GM12878 (cell line): ENCODE results near the gene SPDYE1. TPM values are rescaled to one million over a fixed set of nuclear protein-coding genes. Genes with fewer than 3 reads are reported as not detected.
A peak's percentile ranks its signal among the peaks of the same experiment; 100 is the strongest.
"Not testable (repeated sequence)": the region's sequence is repeated elsewhere in the genome, so short reads cannot be mapped to it uniquely, and the experiment has no call there.

Source experiments
- ATAC-seq: fragments of 200-7000 bp; cut with Tn5 transposase; 3 replicates; pipeline ENCODE4 v1.9.1; 2020; ENCODE audit warnings: mild to moderate bottlenecking, moderate library complexity
- BruUV-seq: library from RNA; stranded (reverse); fragments of 400-500 nt; replicated peaks from 2 replicates; lab custom pipeline; 2021; lab: Mats Ljungman, UMichigan
- CTCF ChIA-PET: fragments of 300-600 bp; sonication (Branson Sonifier 250); formaldehyde crosslinking; extraction: SDS; loops from one replicate; lab custom pipeline; 2021; ENCODE audit warnings: inconsistent platforms; lab: Yijun Ruan, JAX
- POLR2A ChIA-PET: fragments of 350-600 bp; formaldehyde crosslinking; extraction: SDS; loops from one replicate; lab custom pipeline; 2021; ENCODE audit warnings: inconsistent platforms; lab: Charles Lee
- RAD21 ChIA-PET: fragments of 300-600 bp; sonication (Branson Sonifier 250); formaldehyde crosslinking; loops from one replicate; lab custom pipeline; 2023; ENCODE audit warnings: antibody characterized with exemption; ENCODE audit not compliant: unreplicated experiment; lab: Charles Lee
- SMC1A ChIA-PET: fragments of 300-600 bp; sonication (Branson Sonifier 250); formaldehyde crosslinking; loops from one replicate; lab custom pipeline; 2023; ENCODE audit not compliant: unreplicated experiment, uncharacterized antibody; lab: Charles Lee
- DNase-seq: peaks from one replicate; pipeline ENCODE4 v3.0.0-alpha.2; 2011; ENCODE audit warnings: low read depth, low spot score
- FAIRE-seq: peaks from 3 replicates; lab custom pipeline; 2011; peaks lifted over from hg19 to GRCh38; lab: Jason Lieb, UNC
- H2AFZ ChIP-seq: 2 replicates; pipeline ENCODE4 v1.6.0; 2011; ENCODE audit warnings: low read depth, low read length, control low read depth; ENCODE audit not compliant: control insufficient read depth
- H3K27ac ChIP-seq: 2 replicates; pipeline ENCODE4 v1.5.1; 2011; ENCODE audit warnings: control low read depth; ENCODE audit not compliant: control insufficient read depth, insufficient read depth
- H3K27me3 ChIP-seq, 2 experiments: replicated peaks in 1 of 2; 2 replicates each; pipeline versions ENCODE4 v1.6.0 to v1.6.1; 2011; ENCODE audit warnings: low read length in 1 of 2; ENCODE audit not compliant: control insufficient read depth in 2 of 2, insufficient read depth in 2 of 2
- H3K36me3 ChIP-seq, 2 experiments: 2 replicates each; pipeline ENCODE4 v1.5.1; 2011; ENCODE audit warnings: low read length in 1 of 2; ENCODE audit not compliant: control insufficient read depth in 2 of 2, insufficient read depth in 2 of 2
- H3K4me1 ChIP-seq: 2 replicates; pipeline ENCODE4 v1.6.1; 2011; ENCODE audit warnings: mild to moderate bottlenecking, low read length, moderate library complexity, mixed read lengths; ENCODE audit not compliant: control insufficient read depth, insufficient read depth
- H3K4me2 ChIP-seq: 2 replicates; pipeline ENCODE4 v1.6.0; 2011; ENCODE audit warnings: control low read depth; ENCODE audit not compliant: control insufficient read depth, insufficient read depth
- H3K4me3 ChIP-seq: fragments of 200-600 bp; sonication (generic); 2 replicates; pipeline ENCODE4 v1.5.1; 2016
- H3K79me2 ChIP-seq: 2 replicates; pipeline ENCODE4 v1.6.0; 2011; ENCODE audit warnings: low read length; ENCODE audit not compliant: control insufficient read depth, insufficient read depth
- H3K9ac ChIP-seq: 2 replicates; pipeline ENCODE4 v1.8.0; 2011; ENCODE audit warnings: low read length, control low read depth, mixed read lengths; ENCODE audit not compliant: control insufficient read depth, insufficient read depth
- H3K9me3 ChIP-seq: replicated peaks from 3 replicates; pipeline ENCODE4 v1.5.1; 2011; ENCODE audit warnings: mild to moderate bottlenecking, low read length; ENCODE audit not compliant: control insufficient read depth, insufficient read depth
- H4K20me1 ChIP-seq: 2 replicates; pipeline ENCODE4 v1.6.0; 2011; ENCODE audit not compliant: control insufficient read depth, insufficient read depth
- CTCF ChIP-seq, 3 experiments: IDR thresholded peaks in 2 of 3; conservative IDR thresholded peaks in 1 of 3; 2 replicates each; pipeline ENCODE4 v1.5.1; 2011; ENCODE audit warnings: low read depth in 3 of 3, low read length in 3 of 3, mild to moderate bottlenecking in 3 of 3, control low read depth in 2 of 3, moderate library complexity in 2 of 3, inconsistent platforms in 1 of 3, mixed read lengths in 1 of 3; ENCODE audit not compliant: control insufficient read depth in 2 of 3, insufficient read depth in 1 of 3; ENCODE audit errors: extremely low read depth in 1 of 3
- RAD21 ChIP-seq: IDR thresholded peaks from 2 replicates; pipeline ENCODE4 v1.6.1; 2011; ENCODE audit warnings: mild to moderate bottlenecking, low read depth, low read length, moderate library complexity; ENCODE audit not compliant: insufficient read depth
- SMC3 ChIP-seq: IDR thresholded peaks from 2 replicates; pipeline ENCODE4 v1.6.1; 2011; ENCODE audit warnings: low read length, improper control_type of control experiment, borderline replicate concordance
- YY1 ChIP-seq: IDR thresholded peaks from 2 replicates; pipeline ENCODE4 v1.6.1; 2011; ENCODE audit warnings: low read depth, mild to moderate bottlenecking, low read length
- WGBS: methylation state at CpG from one replicate; pipeline ENCODE4 v1.1.6; 2016; ENCODE audit warnings: low lambda C conversion rate; ENCODE audit not compliant: insufficient replicate concordance, insufficient coverage; ENCODE audit errors: missing lambda C conversion rate; 5-methylcytosine and 5-hydroxymethylcytosine counted together
- in situ Hi-C: fragments of 300-500 bp; cut with MboI; formaldehyde crosslinking; loops from 9 replicates; pipeline ENCODE4 v1.14.3; 2018; ENCODE audit warnings: mixed read lengths
- intact Hi-C: fragments of 100-400 bp; cut with micrococcal nuclease; formaldehyde crosslinking; loops from one replicate; pipeline ENCODE4 v1.14.2; 2022; ENCODE audit not compliant: unreplicated experiment
- polyA plus RNA-seq, 11 experiments: library from polyadenylated mRNA; depleted of rRNA in 4 of 11; unstranded in 6 of 11; stranded (reverse) in 5 of 11; fragments of >200 nt; fragmentation: Nextera tagmentation in 4 of 11; fragmentation: Illumina TruSeq in 1 of 11; extraction: Ambion mirVana in 4 of 11; extraction: Trizol in 1 of 11; gene quantifications; 1 replicate in 1 of 11; 2 replicates in 10 of 11; pipeline versions ENCODE4 v1.2.1 to v1.2.3, GENCODE V29; 2011 to 2016; ENCODE audit warnings: inconsistent platforms in 2 of 11, missing spikeins in 2 of 11, low read depth in 1 of 11
- total RNA-seq, 4 experiments: library from RNA; depleted of rRNA in 3 of 4; stranded (reverse); fragments of >200 nt in 3 of 4; fragmentation: Illumina TruSeq in 1 of 4; extraction: Trizol in 1 of 4; gene quantifications; 2 replicates each; pipeline versions ENCODE4 v1.2.1 to v1.2.3, GENCODE V29; 2013 to 2021

The SPDYE1 gene
- total and polyA plus RNA-seq, 10 of the 15 experiments (the other 5 are each of a cell fraction or from before 2014, with no cell fraction given), result 0.04 to 1.3 (median 0.07) TPM; not detected in 3

- POLR2A ChIA-PET, RAD21 ChIA-PET, DNase-seq, H3K9me3 ChIP-seq, in situ Hi-C loops, H3K27me3 ChIP-seq, H3K79me2 ChIP-seq, H3K4me2 ChIP-seq, BruUV-seq, H3K9ac ChIP-seq, SMC1A ChIA-PET, FAIRE-seq, H3K27ac ChIP-seq, H3K4me1 ChIP-seq, H2AFZ ChIP-seq, CTCF ChIA-PET, H4K20me1 ChIP-seq, intact Hi-C loops, ATAC-seq, H3K4me3 ChIP-seq, H3K36me3 ChIP-seq: not testable (repeated sequence)
- WGBS, result 0% methylated on average over 2 of the region's 2 CpGs
These were observed 14.0 kb upstream of the SPDYE1 start for GRCh38 chr7:43983736-43984135.

- H3K4me2 ChIP-seq, POLR2A ChIA-PET, H3K4me1 ChIP-seq, intact Hi-C loops, BruUV-seq, H3K36me3 ChIP-seq, H3K27me3 ChIP-seq, CTCF ChIA-PET, H3K79me2 ChIP-seq, H4K20me1 ChIP-seq, in situ Hi-C loops, SMC1A ChIA-PET, FAIRE-seq, H3K9me3 ChIP-seq, H3K27ac ChIP-seq, H3K9ac ChIP-seq: not testable (repeated sequence)
- ATAC-seq (peak; percentile 98), DNase-seq (peak; percentile 45)
- WGBS, result 37% methylated on average over 22 of the region's 33 CpGs
- Histone ChIP-seq H3K4me3 (peak overlapping the region; percentile 47; the same call in 1 of the 2 replicates), H2AFZ (peak overlapping the region; percentile 37; the same call in 1 of the 2 replicates)
- TF ChIP-seq SMC3 (peak; percentile 17; the same call in 1 of the 2 replicates), YY1 (0 out of 2 replicates have a peak, but pooled peaks have one; percentile 22), CTCF (IDR thresholded peaks at IDR 0.05 in 2 of 3, conservative IDR thresholded peaks at IDR 0.05 in 1 of 3; ENCODE audit: control insufficient read depth in 2 of 3, extremely low read depth in 1 of 3, insufficient read depth in 1 of 3, low read depth in 3 of 3, low read length in 3 of 3) (peak; percentile 51 to 73 (median 51)), RAD21 (peak; percentile 69)
- RAD21 ChIA-PET, result interaction anchor here (0.6 kb wide), 1 partner anchor 33 kb away, joined by 3 read pairs; no protein-coding TSS in a partner anchor
These were observed 11.5 kb upstream of the SPDYE1 start for GRCh38 chr7:43985904-43986864.

GRCh38 chr7:43987476-43987875 lies 10.2 kb upstream of the SPDYE1 start:
- intact Hi-C loops, H3K9me3 ChIP-seq, POLR2A ChIA-PET, H3K79me2 ChIP-seq, DNase-seq, CTCF ChIA-PET, FAIRE-seq, BruUV-seq, H3K27me3 ChIP-seq, H3K36me3 ChIP-seq, H4K20me1 ChIP-seq, H3K9ac ChIP-seq, in situ Hi-C loops, SMC1A ChIA-PET, H3K4me1 ChIP-seq, H3K4me2 ChIP-seq, H3K4me3 ChIP-seq, H2AFZ ChIP-seq, H3K27ac ChIP-seq, ATAC-seq: not testable (repeated sequence)
- RAD21 ChIA-PET, result interaction anchor here (0.7 kb wide), 1 partner anchor 151 kb away, joined by 3 read pairs; no protein-coding TSS in a partner anchor
- WGBS, result 79% methylated on average over 7 of the region's 9 CpGs
